Pancreas (tissue), 10 donors: ENCODE results near the gene AKAP11. TPM values are rescaled to one million over a fixed set of nuclear protein-coding genes. Genes with fewer than 3 reads are reported as not detected.

Experiments
- ATAC-seq, 4 donors: fragments of 200-7000 bp; cut with Tn5 transposase; one replicate each; pipeline versions ENCODE4 v1.8.0 to v1.9.1; 2020; ENCODE audit warnings: mild to moderate bottlenecking in 4 of 4, moderate library complexity in 4 of 4
- DNase-seq, 6 donors: peaks; one replicate each; pipeline ENCODE4 v3.0.0-alpha.2; 2020
- FAIRE-seq: peaks from 2 replicates; lab custom pipeline; 2012; peaks lifted over from hg19 to GRCh38; lab: Jason Lieb, UNC
- H3K27ac ChIP-seq, 4 donors: fragments of 200-600 bp; sonication (generic); 1 replicate in 3 of 4; 2 replicates in 1 of 4; pipeline versions ENCODE4 v1.5.0 to v1.8.0; 2020
- H3K27me3 ChIP-seq, 4 donors: fragments of 200-600 bp; one replicate each; pipeline ENCODE4 v1.8.0; 2021
- H3K36me3 ChIP-seq, 3 donors: fragments of 200-600 bp; sonication (generic) in 1 of 3; one replicate each; pipeline versions ENCODE4 v1.5.0 to v1.8.0; 2020 to 2021
- H3K4me1 ChIP-seq, 3 donors: fragments of 200-600 bp; one replicate each; pipeline ENCODE4 v1.8.0; 2021
- H3K4me3 ChIP-seq, 4 donors: fragments of 200-600 bp; sonication (generic) in 2 of 4; one replicate each; pipeline versions ENCODE4 v1.5.0 to v1.8.0; 2020 to 2021
- H3K9me3 ChIP-seq, 4 donors: fragments of 200-600 bp; one replicate each; pipeline ENCODE4 v1.8.0; 2021
- WGBS, 2 donors: extraction: QIAGEN DNeasy Blood & Tissue Kit; methylation state at CpG; one replicate each; pipeline ENCODE4 v1.1.7; 2013; 5-methylcytosine and 5-hydroxymethylcytosine counted together
- intact Hi-C, 3 donors: fragments of 100-400 bp; cut with DNase I; formaldehyde crosslinking; loops; one replicate each; pipeline versions ENCODE4 v1.11.1 to v1.14.2; 2022
- polyA plus RNA-seq, 2 donors: library from polyadenylated mRNA; stranded (reverse); fragments of 200-250 nt; gene quantifications; one replicate each; pipeline ENCODE4 v1.2.3, GENCODE V29; 2013
- total RNA-seq, 6 donors: library from RNA; stranded (reverse); fragmentation: NEBNext Ultra II Directional in 4 of 6; extraction: Animal tissue kit (Norgen Biotek cat#: 25700) in 4 of 6; gene quantifications; one replicate each; pipeline versions ENCODE4 v1.2.1 to v1.2.4, GENCODE V29; 2021 to 2023
- TF ChIP-seq, protein P1 (sequence below), 4 donors: fragments of 200-600 bp; sonication (generic) in 3 of 4; IDR thresholded peaks; one replicate each; pipeline versions ENCODE4 v1.5.0 to v1.8.0; 2021; ENCODE audit warnings: antibody characterized with exemption in 4 of 4
- donor health status: healthy with polysubstance abuse.
- donor health status: DM: no; HTN: no; CAD: no; lungs with moderate emphysema.
- donor health status: DM: no; HTN: no; CAD: no.
- donor health status: control.
- donor health status: control.
- donor health status: Bipolar disorder and iron deficiency.
- donor health status: DM: yes; HTN: yes; CAD: no.
- donor health status: DM: no; HTN: no; CAD: no.
- donor health status: DM: no; HTN: no; CAD: no.
- donor health status: DM: yes; HTN: yes; CAD: no.

Gene AKAP11
- total and polyA plus RNA-seq, 8 donors: 3.0 to 15.5 (median 8.3) TPM

DNA sequence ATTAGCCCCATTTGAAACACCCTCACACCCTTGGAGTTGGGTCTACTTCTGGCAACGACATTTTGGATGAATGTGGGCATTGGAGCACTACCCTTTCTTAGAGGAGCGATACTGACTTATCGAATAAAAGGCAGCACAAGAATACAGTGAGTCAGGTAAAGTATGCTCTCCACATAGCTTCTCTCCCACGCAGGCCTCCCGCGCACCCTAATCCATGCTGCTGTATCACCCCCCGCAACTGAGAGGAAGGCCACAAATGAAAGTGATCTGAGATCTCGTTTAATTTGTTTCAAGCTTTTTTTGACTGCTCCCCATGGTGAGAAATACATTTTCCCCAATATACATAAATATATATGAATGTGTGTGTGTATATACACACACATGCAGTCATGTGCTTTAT is 25.4 kb upstream of the AKAP11 start:
- TF ChIP-seq, protein P1, sequence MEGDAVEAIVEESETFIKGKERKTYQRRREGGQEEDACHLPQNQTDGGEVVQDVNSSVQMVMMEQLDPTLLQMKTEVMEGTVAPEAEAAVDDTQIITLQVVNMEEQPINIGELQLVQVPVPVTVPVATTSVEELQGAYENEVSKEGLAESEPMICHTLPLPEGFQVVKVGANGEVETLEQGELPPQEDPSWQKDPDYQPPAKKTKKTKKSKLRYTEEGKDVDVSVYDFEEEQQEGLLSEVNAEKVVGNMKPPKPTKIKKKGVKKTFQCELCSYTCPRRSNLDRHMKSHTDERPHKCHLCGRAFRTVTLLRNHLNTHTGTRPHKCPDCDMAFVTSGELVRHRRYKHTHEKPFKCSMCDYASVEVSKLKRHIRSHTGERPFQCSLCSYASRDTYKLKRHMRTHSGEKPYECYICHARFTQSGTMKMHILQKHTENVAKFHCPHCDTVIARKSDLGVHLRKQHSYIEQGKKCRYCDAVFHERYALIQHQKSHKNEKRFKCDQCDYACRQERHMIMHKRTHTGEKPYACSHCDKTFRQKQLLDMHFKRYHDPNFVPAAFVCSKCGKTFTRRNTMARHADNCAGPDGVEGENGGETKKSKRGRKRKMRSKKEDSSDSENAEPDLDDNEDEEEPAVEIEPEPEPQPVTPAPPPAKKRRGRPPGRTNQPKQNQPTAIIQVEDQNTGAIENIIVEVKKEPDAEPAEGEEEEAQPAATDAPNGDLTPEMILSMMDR (IDR thresholded peaks at IDR 0.05): no peak
- FAIRE-seq: no peak
- no peak for ATAC-seq
- H3K36me3 ChIP-seq: no peaks in the 10 kb centered on the region
- no peak overlapping the region for H3K4me3 ChIP-seq
- no peaks in the 10 kb centered on the region for H3K9me3 ChIP-seq
- DNase-seq: no peak
- H3K27ac ChIP-seq: no peak overlapping the region
- 84 to 93% methylated on average over 8 of the region's 8 CpGs for WGBS, 2 donors
- intact Hi-C loops: no loop called here
- H3K27me3 ChIP-seq: no peaks in the 10 kb centered on the region
- no peaks in the 10 kb centered on the region for H3K4me1 ChIP-seq

- WGBS, 2 donors: 93% methylated on average over 2 of the region's 2 CpGs
- H3K9me3 ChIP-seq: no peaks in the 10 kb centered on the region
- TF ChIP-seq, protein P1 (IDR thresholded peaks at IDR 0.05): no peak
- H3K36me3 ChIP-seq: no peaks in the 10 kb centered on the region
- FAIRE-seq (no peak), DNase-seq (no peak), ATAC-seq (no peak)
- intact Hi-C loops: no loop called here
- H3K4me3 ChIP-seq: no peak overlapping the region
- H3K27ac ChIP-seq: no peak overlapping the region
- H3K4me1 ChIP-seq: no peaks in the 10 kb centered on the region
- H3K27me3 ChIP-seq: no peaks in the 10 kb centered on the region
Observed at GRCh38 chr13:42247883-42248282, 24.1 kb upstream of the AKAP11 start.

GRCh38 chr13:42255886-42256285 is 16.1 kb upstream of the AKAP11 start:
- H3K4me3 ChIP-seq: no peak overlapping the region
- H3K27ac ChIP-seq: no peak overlapping the region
- no peak for ATAC-seq
- H3K36me3 ChIP-seq: no peaks in the 10 kb centered on the region
- no peaks in the 10 kb centered on the region for H3K4me1 ChIP-seq
- DNase-seq: no peak
- no peaks in the 10 kb centered on the region for H3K9me3 ChIP-seq
- no peak for FAIRE-seq
- intact Hi-C loops: no loop called here
- TF ChIP-seq, protein P1 (IDR thresholded peaks at IDR 0.05): no peak
- WGBS, 2 donors: 68 to 70% methylated on average over 5 of the region's 5 CpGs
- H3K27me3 ChIP-seq: no peaks in the 10 kb centered on the region

DNA sequence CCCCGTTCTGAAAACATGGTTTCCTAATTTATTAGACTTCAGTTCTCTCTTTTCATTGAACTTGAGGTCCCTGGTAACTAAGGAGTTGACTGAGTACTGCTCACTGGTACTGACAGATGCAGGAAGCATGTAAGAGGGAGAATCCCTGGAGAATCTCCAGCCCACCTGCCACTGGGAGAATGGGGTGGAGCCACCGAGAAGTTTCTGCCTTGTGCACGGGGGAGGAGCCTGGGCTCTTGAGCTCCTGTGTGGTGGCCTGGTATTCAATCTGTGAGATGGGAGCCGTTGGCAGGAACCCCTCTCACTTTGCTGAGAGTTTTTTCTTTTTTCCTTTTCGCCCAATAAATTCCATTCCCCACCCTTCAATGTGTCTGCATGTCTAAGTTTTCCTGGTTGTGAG is 13.2 kb upstream of the AKAP11 start:
- ATAC-seq (no peak), FAIRE-seq (no peak), DNase-seq (no peak)
- Histone ChIP-seq H3K27ac (no peak overlapping the region), H3K9me3 (no peaks in the 10 kb centered on the region), H3K27me3 (no peaks in the 10 kb centered on the region), H3K4me1 (no peaks in the 10 kb centered on the region), H3K36me3 (no peaks in the 10 kb centered on the region), H3K4me3 (no peak overlapping the region)
- TF ChIP-seq, protein P1 (IDR thresholded peaks at IDR 0.05): no peak
- 68 to 73% methylated on average over 5 of the region's 5 CpGs for WGBS, 2 donors
- intact Hi-C loops: no loop called here

- WGBS, 2 donors: 72 to 75% methylated on average over 4 of the region's 4 CpGs
- no peak for ATAC-seq
- TF ChIP-seq, protein P1 (IDR thresholded peaks at IDR 0.05): no peak
- DNase-seq: no peak
- no peaks in the 10 kb centered on the region for H3K36me3 ChIP-seq
- H3K9me3 ChIP-seq: no peaks in the 10 kb centered on the region
- no peak for FAIRE-seq
- intact Hi-C loops: no loop called here
- H3K4me3 ChIP-seq: no peak overlapping the region
- H3K27me3 ChIP-seq: no peaks in the 10 kb centered on the region
- H3K27ac ChIP-seq: no peak overlapping the region
- no peaks in the 10 kb centered on the region for H3K4me1 ChIP-seq
Observed at GRCh38 chr13:42259515-42259914, 12.4 kb upstream of the AKAP11 start.
